Activated CD4-positive, alpha-beta T cell treated with anti-CD3 and anti-CD28 coated beads, Interleukin-2, amount 50 U/mL, for 24 hours (primary cell): ENCODE results near the gene SLC18B1.

Experiments
- DNase-seq, 2 donors: peaks; one replicate each; pipeline ENCODE4 v3.0.0-alpha.2; 2020; ENCODE audit warnings: low read depth in 1 of 2, low spot score in 1 of 2

Gene SLC18B1

DNA sequence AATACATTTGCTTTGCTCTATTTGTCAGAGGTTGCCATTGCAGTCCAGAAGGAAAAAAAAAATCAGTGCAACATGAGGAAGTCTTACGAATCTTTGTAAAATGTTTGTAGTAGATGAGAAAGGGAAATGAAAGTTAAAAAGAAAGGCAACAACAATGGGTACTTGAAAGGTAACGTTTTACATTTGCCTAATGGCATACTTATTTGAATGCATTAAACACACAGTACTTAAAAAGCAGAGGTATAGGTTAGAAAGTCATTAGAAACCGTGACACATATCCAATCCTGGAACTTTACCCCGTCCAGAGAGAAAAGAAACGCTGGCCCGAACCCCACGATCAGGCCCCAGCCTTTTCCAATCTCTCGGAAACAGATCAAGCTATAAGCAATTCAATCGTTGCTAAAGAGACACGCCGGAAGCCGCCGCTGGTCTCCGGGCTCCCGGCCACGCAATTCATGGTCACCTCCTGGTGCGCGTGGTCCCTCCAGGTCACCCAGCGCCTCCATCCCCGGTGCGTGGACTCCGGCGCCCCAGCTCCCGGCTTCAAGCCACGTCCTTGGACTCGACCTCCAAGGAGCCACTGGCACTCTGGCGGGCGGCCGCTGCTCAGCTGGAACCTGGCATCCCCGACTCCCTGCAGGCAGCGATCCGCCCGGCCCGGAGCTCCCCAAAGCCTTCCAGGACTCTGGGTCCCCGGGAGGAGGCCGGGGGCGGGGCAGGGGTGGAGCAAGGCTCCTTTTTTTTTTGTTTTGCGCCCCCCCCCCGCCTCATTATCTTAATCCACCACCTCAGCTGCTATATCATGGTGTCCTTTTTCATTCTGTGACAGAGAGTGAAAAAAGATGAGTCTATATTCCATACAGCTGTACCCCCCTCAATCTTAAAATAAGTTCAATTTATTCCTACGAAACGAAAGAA lies at the start of gene SLC18B1:
Gene SLC18B1 (minus strand): TSS at position 687 of the 918 bp plus-strand sequence. CDS start 181 bp downstream, at position 506.
- peak in 1 of 2 donors; percentile 16 for DNase-seq

DNA sequence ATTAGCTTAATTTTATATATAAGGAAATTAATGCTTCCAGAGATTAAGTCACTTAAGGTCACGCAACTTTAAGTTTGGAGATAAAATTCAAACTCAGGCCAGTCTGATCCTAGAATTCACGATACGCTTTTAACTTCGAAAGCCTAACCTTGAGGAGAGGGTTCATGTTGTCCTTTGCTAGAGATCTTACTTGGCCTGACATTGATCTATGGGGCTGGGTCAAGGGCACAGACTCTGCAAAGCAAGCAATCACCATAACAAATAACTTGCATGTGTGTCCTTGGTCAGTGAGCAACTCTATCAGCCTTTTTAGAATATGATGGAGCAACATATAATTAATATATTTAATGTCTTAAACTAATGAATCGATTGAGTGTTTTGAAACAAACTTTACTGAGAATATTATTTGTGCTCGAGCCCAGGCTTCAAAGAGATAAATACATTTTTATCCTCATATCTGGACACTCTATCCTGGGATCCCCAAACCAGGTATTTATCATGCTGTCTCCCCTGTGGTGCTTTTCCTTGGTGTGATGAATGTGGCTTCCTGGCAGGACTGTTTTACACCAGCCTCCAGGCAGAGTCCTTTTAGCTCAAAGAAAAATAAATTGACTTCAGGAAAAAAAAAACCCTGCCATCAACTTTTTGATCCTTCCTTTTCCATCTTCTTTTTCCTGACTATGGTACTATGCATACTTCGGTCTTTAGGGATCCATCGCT lies 45.0 kb upstream of the SLC18B1 start:
- DNase-seq = no peak

DNA sequence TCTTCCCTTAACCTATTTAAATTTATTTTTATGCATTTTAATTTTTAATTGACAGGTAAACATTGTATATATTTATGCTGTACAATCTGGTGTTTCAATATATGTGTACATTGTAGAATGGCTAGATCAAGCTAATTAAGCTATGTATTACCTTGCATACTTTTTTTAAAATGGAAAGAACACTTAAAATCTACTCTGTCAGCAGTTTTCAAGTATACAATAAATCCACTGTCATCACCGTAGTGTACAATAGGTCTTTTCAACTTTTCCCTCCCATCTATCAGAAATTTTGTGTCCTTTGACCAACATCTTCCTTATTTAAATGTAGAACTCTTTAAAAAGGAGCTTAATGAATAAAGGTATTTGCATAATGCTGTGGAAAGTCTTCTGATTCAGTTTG lies 43.5 kb upstream of the SLC18B1 start:
- DNase-seq = no peak

DNA sequence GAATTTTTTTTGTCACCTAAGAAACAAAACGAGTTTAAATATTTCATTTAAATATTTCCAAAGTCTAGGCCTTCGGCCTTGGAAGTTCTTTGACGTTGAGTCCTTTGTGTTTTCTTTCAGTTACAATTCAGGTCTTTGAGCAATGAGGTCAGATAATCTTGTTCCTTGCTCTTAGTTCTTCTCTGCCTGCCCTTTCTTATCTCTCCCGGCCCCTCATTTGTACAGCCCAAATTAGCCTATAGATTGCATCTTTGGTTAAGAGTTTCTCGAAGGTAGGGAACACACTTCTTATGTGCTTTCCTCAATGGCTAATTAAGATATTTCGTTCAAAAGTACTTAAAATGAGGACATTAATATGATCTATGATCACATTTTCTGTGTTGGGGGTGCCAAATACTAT lies 34.5 kb upstream of the SLC18B1 start:
- no peak for DNase-seq

DNA sequence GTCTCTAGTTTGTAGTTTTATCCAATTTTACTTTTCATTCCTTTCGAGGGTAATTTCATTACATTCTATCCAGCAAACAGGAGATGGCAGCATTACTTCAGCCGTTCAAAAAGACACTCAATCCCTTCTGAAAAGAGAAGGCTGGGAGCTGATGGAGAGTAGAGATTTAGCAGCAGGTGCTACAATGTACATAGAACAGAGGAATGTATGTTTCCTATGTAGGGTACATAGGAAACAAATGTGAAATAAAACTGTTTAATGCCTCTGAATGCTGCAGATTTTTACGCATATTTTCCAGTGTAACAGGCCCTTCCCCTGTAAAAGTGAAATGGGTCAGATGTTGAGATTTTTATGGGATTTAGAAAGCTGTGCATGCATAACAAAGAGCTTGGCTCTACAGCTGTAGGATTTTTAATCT lies 31.9 kb upstream of the SLC18B1 start:
- DNase-seq = no peak

DNA sequence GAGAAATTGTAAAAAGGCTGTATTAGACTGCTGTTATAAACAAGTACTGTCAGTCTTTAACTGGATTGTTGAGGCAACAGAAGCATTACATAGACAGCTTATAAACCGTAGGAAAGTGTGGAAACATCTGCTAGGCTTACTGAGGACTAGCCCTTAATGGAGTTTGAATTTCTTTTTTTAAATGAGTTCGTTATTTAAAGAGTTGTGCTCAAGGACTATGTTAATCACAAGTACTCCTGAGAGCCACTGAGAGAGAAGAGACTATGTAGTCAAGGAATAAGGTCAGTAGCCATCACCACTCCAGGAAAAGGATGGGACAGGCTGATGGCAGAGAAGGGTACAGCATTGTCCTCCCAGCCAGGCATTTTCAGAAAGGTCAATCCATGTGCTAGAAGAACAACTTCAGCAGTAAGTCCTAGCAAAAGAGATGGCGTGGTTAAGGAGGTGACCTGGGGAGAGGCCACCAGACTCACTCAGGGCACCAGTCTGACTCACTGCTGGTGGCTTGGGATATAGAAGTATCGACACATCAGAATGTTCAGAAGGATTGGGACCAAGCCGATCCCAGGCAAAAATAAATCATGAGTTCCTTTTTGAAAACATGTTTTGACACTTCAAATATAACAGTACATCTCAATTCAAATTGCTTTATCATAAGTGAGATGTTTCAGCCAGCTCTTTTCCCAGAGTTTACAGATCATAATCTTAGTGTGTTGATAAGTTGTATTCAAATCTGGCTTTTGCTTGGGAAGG lies 22.4 kb upstream of the SLC18B1 start:
- DNase-seq = no peak

GRCh38 chr6:132819405-132820161 lies 21.1 kb upstream of the SLC18B1 start:
- DNase-seq = no peak

DNA sequence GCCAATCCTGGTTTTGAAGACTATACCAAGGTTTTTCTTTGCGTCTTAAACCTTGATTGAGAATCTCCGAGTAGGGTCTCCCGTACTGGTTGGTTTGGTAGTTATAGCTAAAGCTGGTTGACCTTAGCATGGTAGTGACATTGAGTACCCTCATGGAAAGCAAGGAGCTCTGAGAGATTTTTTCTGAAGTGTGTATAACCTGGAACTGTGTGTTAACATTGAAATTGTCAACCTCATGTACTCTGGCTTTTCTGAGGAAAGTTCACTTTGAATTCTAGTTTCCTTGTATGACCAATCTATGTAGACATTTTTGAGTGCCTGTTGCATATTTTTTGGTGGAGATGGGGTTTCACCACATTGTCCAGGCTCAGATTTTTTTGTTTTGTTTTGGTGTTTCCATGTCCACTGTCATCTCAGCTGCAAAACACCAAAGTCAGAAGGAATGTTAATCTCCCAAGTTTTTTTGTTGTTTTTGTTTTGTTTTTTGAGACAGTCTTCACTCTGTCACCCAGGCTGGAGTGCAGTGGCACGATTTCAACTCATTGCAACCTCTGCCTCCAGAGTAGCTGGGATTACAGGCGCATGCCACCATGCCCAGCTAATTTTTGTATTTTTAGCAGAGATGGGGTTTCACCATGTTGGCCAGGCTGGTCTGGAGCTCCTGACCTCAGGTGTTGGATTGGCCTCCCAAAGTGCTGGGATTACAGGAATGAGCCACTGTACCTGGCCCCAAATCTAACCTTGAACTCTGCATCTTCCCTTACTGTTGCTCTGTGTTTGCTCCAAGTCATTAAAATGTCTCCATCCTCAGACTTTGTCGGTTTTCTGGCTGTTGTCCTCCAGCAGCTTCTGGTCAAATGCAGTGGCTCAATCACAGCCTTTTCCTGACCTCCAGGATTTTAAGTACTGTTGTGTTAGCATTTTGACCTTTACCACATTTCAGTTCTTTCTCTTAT lies 20.2 kb upstream of the SLC18B1 start:
- no peak for DNase-seq

- DNase-seq = no peak
Observed at GRCh38 chr6:132817554-132818403, 19.3 kb upstream of the SLC18B1 start.

DNA sequence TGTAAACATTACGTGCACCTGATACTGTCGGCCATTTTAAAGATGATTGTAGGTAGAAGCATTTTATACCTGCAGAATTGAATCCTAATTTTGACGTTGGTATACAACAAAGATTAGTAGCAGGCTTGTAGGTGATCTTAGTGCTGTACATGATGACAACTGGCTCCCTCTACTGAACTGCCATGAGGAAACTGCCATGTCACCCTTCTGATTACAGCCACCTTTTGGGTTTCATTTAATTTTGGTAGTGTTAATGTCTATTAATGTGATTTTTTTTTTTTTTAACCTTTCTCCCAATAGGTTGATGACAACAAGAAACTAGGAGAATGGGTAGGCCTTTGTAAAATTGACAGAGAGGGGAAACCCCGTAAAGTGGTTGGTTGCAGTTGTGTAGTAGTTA lies 18.2 kb upstream of the SLC18B1 start:
- DNase-seq = no peak

- peak in 1 of 2 donors; percentile 24 for DNase-seq
Observed at GRCh38 chr6:132814716-132815570, 16.5 kb upstream of the SLC18B1 start.

- DNase-seq = peak in 1 of 2 donors; percentile 28
Observed at GRCh38 chr6:132813173-132813856, 14.9 kb upstream of the SLC18B1 start.

GRCh38 chr6:132812756-132813172 lies 14.3 kb upstream of the SLC18B1 start:
- no peak for DNase-seq

- DNase-seq = no peak
Observed at GRCh38 chr6:132812255-132812732, 13.9 kb upstream of the SLC18B1 start.

DNA sequence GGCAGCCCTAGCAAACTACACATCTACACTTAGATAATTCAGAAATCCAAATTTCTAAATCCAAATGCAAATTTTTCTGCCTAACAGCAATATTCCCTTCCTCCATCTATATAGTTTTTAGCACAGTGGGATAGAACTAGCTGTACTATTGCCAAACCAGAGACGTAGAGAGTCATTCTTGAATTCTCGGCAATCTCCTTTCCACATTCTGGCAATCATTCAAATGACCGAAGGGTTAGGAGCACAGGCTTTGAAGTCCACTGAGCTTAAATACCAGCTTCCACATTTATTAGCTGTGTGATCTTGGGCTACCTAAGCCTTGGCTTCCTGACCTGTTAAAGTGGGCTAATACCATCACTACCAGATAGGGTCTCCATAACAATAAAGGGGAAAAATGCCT lies 12.8 kb upstream of the SLC18B1 start:
- DNase-seq = no peak

DNA sequence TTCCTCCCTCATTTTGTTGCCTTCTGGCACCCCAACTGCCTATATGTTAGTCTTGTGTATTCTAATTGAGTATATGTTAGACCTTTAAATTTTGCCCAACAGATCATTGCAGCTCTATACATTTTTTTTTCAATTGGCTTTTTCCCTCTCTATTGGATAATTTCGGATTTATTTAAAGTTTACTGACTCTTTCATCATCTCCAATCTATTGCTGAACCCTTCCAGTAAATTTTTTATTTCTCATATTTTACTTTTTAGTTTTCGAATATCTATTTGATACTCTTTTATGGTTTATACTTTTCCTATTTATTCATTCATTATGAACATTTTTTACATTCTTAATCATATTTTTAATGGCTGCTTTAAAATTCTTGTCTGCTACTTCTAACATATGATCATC lies 7.1 kb upstream of the SLC18B1 start:
- no peak for DNase-seq

DNA sequence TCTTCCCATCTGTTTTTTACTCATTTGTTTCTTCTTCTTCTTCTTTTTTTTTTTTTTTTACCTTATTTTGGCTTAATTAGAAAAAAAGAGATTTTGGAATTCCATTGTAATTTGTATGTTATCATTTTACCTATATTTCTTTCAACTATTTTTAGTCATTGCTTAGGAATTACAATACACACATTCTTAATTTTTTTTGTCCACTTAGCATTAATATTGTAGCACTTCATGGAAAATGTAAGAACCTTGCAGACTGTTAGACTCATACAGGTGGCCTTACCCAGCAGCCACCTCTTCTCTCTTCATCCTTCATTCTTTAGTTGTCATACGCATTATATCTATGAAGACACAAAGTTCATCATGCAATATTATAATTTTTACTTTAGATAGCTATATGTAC lies 5.8 kb upstream of the SLC18B1 start:
- DNase-seq = no peak
